HTERT RPE-1 (cell line): ENCODE data around the gene ENTPD7.
"Not testable (repeated sequence)": the region's sequence is repeated elsewhere in the genome, so short reads cannot be mapped to it uniquely, and the experiment has no call there.

Experiments used
- in situ Hi-C: fragments of 300-500 bp; cut with MboI; formaldehyde crosslinking; loops from 4 replicates; pipeline ENCODE4 v1.14.3; 2020; ENCODE audit warnings: low sequenced_read_pairs

Gene ENTPD7

GRCh38 chr10:99742254-99742653 lies 82.9 kb downstream of the ENTPD7 start:
- in situ Hi-C loops, result no loop called here

DNA sequence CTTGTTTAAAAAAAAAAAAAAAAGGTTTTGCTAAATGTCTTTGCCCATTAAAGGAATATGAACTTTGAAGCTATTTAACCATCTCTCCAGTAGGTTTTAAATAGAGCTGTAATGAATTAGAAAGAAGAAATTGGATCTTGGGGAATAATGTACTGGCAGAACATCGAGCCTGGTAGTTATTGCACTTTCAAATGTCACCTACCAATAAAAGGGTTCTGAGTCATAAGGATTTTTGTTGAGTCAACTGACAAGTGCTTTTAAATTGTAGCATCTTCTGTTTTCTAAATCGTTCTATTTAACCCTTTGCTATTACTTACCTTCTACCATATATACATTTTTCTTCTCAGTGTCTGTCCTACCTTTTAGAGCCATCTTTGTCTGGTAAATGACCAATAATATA lies 83.4 kb downstream of the ENTPD7 start:
- in situ Hi-C loops, result no loop called here

GRCh38 chr10:99743841-99744240 lies 84.5 kb downstream of the ENTPD7 start:
- in situ Hi-C loops, result no loop called here

- in situ Hi-C loops, result not testable (repeated sequence)
Observed at GRCh38 chr10:99746166-99746565, 86.9 kb downstream of the ENTPD7 start.

GRCh38 chr10:99748823-99749451 lies 89.6 kb downstream of the ENTPD7 start:
- in situ Hi-C loops, result no loop called here

DNA sequence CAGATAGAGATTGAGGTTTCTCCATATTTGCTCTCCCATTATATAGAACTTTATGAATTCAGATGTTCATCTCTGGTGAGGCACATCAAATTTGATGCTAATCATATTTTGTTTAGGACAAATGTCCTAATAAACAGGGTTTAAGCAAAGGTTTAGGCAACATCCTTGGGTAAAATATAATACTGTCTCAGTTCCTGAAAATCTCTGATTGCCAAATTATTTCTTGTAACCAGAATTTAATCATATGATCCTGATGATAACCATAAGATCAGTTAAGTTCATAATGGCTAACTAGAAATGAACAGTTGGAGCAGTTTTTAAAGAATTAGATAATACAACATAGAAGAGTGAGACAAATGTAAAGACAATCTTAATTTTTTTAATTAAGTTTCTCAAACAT lies 91.3 kb downstream of the ENTPD7 start:
- in situ Hi-C loops, result no loop called here

- in situ Hi-C loops, result no loop called here
Observed at GRCh38 chr10:99754670-99755069, 95.4 kb downstream of the ENTPD7 start.
